Measurements from ENCODE around the gene PTPRG. TPM values are rescaled to one million over a fixed set of nuclear protein-coding genes. Genes with fewer than 3 reads are reported as not detected.

Gene PTPRG
- total RNA-seq, 1 experiment from 2014 or later: 0.73 TPM

GRCh38 chr3:62225051-62225450 lies 663.7 kb downstream of the PTPRG start:
- H3K36me3 ChIP-seq (ENCODE audit: low read depth, low read length): no peaks in the 10 kb centered on the region
- H3K9ac ChIP-seq (ENCODE audit: low read length): no peak overlapping the region
- no peaks in the 10 kb centered on the region for H4K20me1 ChIP-seq (ENCODE audit: low read length)
- no peaks in the 10 kb centered on the region for H3K9me2 ChIP-seq (replicated peaks; ENCODE audit: low read length)
- H3K27ac ChIP-seq (ENCODE audit: low read length): no peak overlapping the region
- H3K9me3 ChIP-seq (ENCODE audit: low read length): no peaks in the 10 kb centered on the region
- CTCF ChIA-PET: no interaction called here
- BruUV-seq (replicated peaks): no TSS peak
- H3F3A ChIP-seq (ENCODE audit: low read length, unreplicated experiment): no peaks in the 10 kb centered on the region
- ATAC-seq (no peak), DNase-seq (no peak)
- H3K4me3 ChIP-seq (ENCODE audit: low read length): no peak overlapping the region
- H2AFZ ChIP-seq (ENCODE audit: low read length): no peak overlapping the region
- intact Hi-C loops (cut with micrococcal nuclease): no loop called here
- no peak overlapping the region for H3K4me2 ChIP-seq (ENCODE audit: low read length)
- POLR2A ChIA-PET (ENCODE audit: unreplicated experiment): no interaction called here
- H3K27me3 ChIP-seq (ENCODE audit: low read length): no peaks in the 10 kb centered on the region
- no peaks in the 10 kb centered on the region for H3K4me1 ChIP-seq (ENCODE audit: insufficient read depth, low read length)
- TF ChIP-seq CTCF (conservative IDR thresholded peaks at IDR 0.05; ENCODE audit: low read depth, low read length) (no peak), EZH2phosphoT487 (IDR thresholded peaks at IDR 0.05; ENCODE audit: borderline replicate concordance, low read length) (no peak), EZH2 (IDR thresholded peaks at IDR 0.05; ENCODE audit: low read length, unreplicated experiment) (no peak)
- H3K79me2 ChIP-seq (ENCODE audit: low read length): no peaks in the 10 kb centered on the region

GRCh38 chr3:62226601-62227339 lies 665.4 kb downstream of the PTPRG start:
- intact Hi-C loops (cut with micrococcal nuclease): no loop called here
- POLR2A ChIA-PET (ENCODE audit: unreplicated experiment): no interaction called here
- DNase-seq: no peak
- no peaks in the 10 kb centered on the region for H3K9me3 ChIP-seq (ENCODE audit: low read length)
- H2AFZ ChIP-seq (ENCODE audit: low read length): no peak overlapping the region
- no peaks in the 10 kb centered on the region for H3K4me1 ChIP-seq (ENCODE audit: insufficient read depth, low read length)
- no peaks in the 10 kb centered on the region for H3K36me3 ChIP-seq (ENCODE audit: low read depth, low read length)
- no TSS peak for BruUV-seq (replicated peaks)
- no peaks in the 10 kb centered on the region for H3K79me2 ChIP-seq (ENCODE audit: low read length)
- no peak overlapping the region for H3K4me3 ChIP-seq (ENCODE audit: low read length)
- no peak for ATAC-seq
- H3K27ac ChIP-seq (ENCODE audit: low read length): no peak overlapping the region
- no peaks in the 10 kb centered on the region for H4K20me1 ChIP-seq (ENCODE audit: low read length)
- no peaks in the 10 kb centered on the region for H3K27me3 ChIP-seq (ENCODE audit: low read length)
- no peaks in the 10 kb centered on the region for H3F3A ChIP-seq (ENCODE audit: low read length, unreplicated experiment)
- H3K4me2 ChIP-seq (ENCODE audit: low read length): no peak overlapping the region
- TF ChIP-seq EZH2 (IDR thresholded peaks at IDR 0.05; ENCODE audit: low read length, unreplicated experiment) (no peak), CTCF (conservative IDR thresholded peaks at IDR 0.05; ENCODE audit: low read depth, low read length) (no peak), EZH2phosphoT487 (IDR thresholded peaks at IDR 0.05; ENCODE audit: borderline replicate concordance, low read length) (no peak)
- H3K9me2 ChIP-seq (replicated peaks; ENCODE audit: low read length): no peaks in the 10 kb centered on the region
- CTCF ChIA-PET: no interaction called here
- H3K9ac ChIP-seq (ENCODE audit: low read length): no peak overlapping the region

GRCh38 chr3:62228467-62228866 lies 667.1 kb downstream of the PTPRG start:
- H3K4me2 ChIP-seq (ENCODE audit: low read length): no peak overlapping the region
- H3K4me1 ChIP-seq (ENCODE audit: insufficient read depth, low read length): no peaks in the 10 kb centered on the region
- DNase-seq: no peak
- no TSS peak for BruUV-seq (replicated peaks)
- no peaks in the 10 kb centered on the region for H3K36me3 ChIP-seq (ENCODE audit: low read depth, low read length)
- H2AFZ ChIP-seq (ENCODE audit: low read length): no peak overlapping the region
- H3K27ac ChIP-seq (ENCODE audit: low read length): no peak overlapping the region
- H3K79me2 ChIP-seq (ENCODE audit: low read length): no peaks in the 10 kb centered on the region
- H4K20me1 ChIP-seq (ENCODE audit: low read length): no peaks in the 10 kb centered on the region
- TF ChIP-seq EZH2 (IDR thresholded peaks at IDR 0.05; ENCODE audit: low read length, unreplicated experiment) (no peak), CTCF (conservative IDR thresholded peaks at IDR 0.05; ENCODE audit: low read depth, low read length) (no peak), EZH2phosphoT487 (IDR thresholded peaks at IDR 0.05; ENCODE audit: borderline replicate concordance, low read length) (no peak)
- ChIA-PET POLR2A (ENCODE audit: unreplicated experiment) (no interaction called here), CTCF (no interaction called here)
- H3K9me3 ChIP-seq (ENCODE audit: low read length): no peaks in the 10 kb centered on the region
- H3F3A ChIP-seq (ENCODE audit: low read length, unreplicated experiment): no peaks in the 10 kb centered on the region
- H3K9me2 ChIP-seq (replicated peaks; ENCODE audit: low read length): no peaks in the 10 kb centered on the region
- no peak for ATAC-seq
- H3K27me3 ChIP-seq (ENCODE audit: low read length): no peaks in the 10 kb centered on the region
- H3K9ac ChIP-seq (ENCODE audit: low read length): no peak overlapping the region
- H3K4me3 ChIP-seq (ENCODE audit: low read length): no peak overlapping the region
- intact Hi-C loops (cut with micrococcal nuclease): no loop called here

Measured in PC-3 (cell line).